Osteocyte (in vitro differentiated cells): ENCODE measurements around the gene HNRNPF. TPM values are rescaled to one million over a fixed set of nuclear protein-coding genes. Genes with fewer than 3 reads are reported as not detected.

Experiments used
- DNase-seq: peaks from one replicate; pipeline ENCODE4 v3.0.0; 2021; ENCODE audit warnings: mixed read lengths; ENCODE audit not compliant: unreplicated experiment; ENCODE audit errors: extremely low spot score
- H3K27ac Mint-ChIP-seq: one replicate; pipeline ENCODE4 v1.8.0; 2021; ENCODE audit warnings: mild to moderate bottlenecking, mixed read lengths; ENCODE audit not compliant: unreplicated experiment
- H3K27me3 Mint-ChIP-seq: one replicate; pipeline ENCODE4 v1.8.0; 2021; ENCODE audit warnings: mixed read lengths; ENCODE audit not compliant: unreplicated experiment
- H3K36me3 Mint-ChIP-seq: one replicate; pipeline ENCODE4 v1.8.0; 2021; ENCODE audit warnings: mixed read lengths; ENCODE audit not compliant: unreplicated experiment
- H3K4me1 Mint-ChIP-seq: one replicate; pipeline ENCODE4 v1.8.0; 2021; ENCODE audit warnings: mixed read lengths; ENCODE audit not compliant: unreplicated experiment
- H3K4me3 Mint-ChIP-seq: one replicate; pipeline ENCODE4 v1.8.0; 2021; ENCODE audit warnings: mild to moderate bottlenecking, moderate library complexity, mixed read lengths; ENCODE audit not compliant: unreplicated experiment
- H3K9me3 Mint-ChIP-seq: one replicate; pipeline ENCODE4 v1.8.0; 2021; ENCODE audit warnings: mixed read lengths; ENCODE audit not compliant: unreplicated experiment
- CTCF ChIP-seq: fragments of 200-600 bp; sonication (generic); IDR thresholded peaks from 2 replicates; pipeline ENCODE4 v1.5.0; 2021; ENCODE audit warnings: antibody characterized with exemption, mild to moderate bottlenecking, moderate library complexity
- total RNA-seq: library from RNA; stranded (reverse); gene quantifications from 2 replicates; pipeline ENCODE4 v1.2.1, GENCODE V29; 2021

The HNRNPF gene
- total RNA-seq, 1 donor from 2014 or later: 189 TPM

- no peak for TF ChIP-seq CTCF
- H3K9me3 Mint-ChIP-seq: no peaks in the 10 kb centered on the region
- peaks cover 62% of the 10 kb centered on the region for H3K36me3 Mint-ChIP-seq
- no peaks in the 10 kb centered on the region for H3K27me3 Mint-ChIP-seq
- no peak for DNase-seq
- H3K27ac Mint-ChIP-seq: no peak overlapping the region
- peaks cover 29% of the 10 kb centered on the region for H3K4me1 Mint-ChIP-seq
- H3K4me3 Mint-ChIP-seq: no peak overlapping the region
These were observed 17.5 kb downstream of the HNRNPF start for GRCh38 chr10:43391496-43391895.

GRCh38 chr10:43390759-43391158 is 18.2 kb downstream of the HNRNPF start:
- Mint-ChIP-seq H3K27ac (peak overlapping the region; percentile 3), H3K36me3 (peaks cover 68% of the 10 kb centered on the region), H3K9me3 (no peaks in the 10 kb centered on the region), H3K4me3 (no peak overlapping the region), H3K27me3 (no peaks in the 10 kb centered on the region), H3K4me1 (peaks cover 26% of the 10 kb centered on the region)
- TF ChIP-seq CTCF: peak; percentile 60
- no peak for DNase-seq

GRCh38 chr10:43390333-43390732 is 18.7 kb downstream of the HNRNPF start:
- Mint-ChIP-seq H3K4me3 (no peak overlapping the region), H3K27ac (peak overlapping the region; percentile 3), H3K36me3 (peaks cover 71% of the 10 kb centered on the region), H3K27me3 (no peaks in the 10 kb centered on the region), H3K9me3 (no peaks in the 10 kb centered on the region), H3K4me1 (peaks cover 22% of the 10 kb centered on the region)
- no peak for DNase-seq
- TF ChIP-seq CTCF: no peak

GRCh38 chr10:43389867-43390266 is 19.1 kb downstream of the HNRNPF start:
- H3K36me3 Mint-ChIP-seq: peaks cover 70% of the 10 kb centered on the region
- no peaks in the 10 kb centered on the region for H3K27me3 Mint-ChIP-seq
- H3K27ac Mint-ChIP-seq: no peak overlapping the region
- no peak overlapping the region for H3K4me3 Mint-ChIP-seq
- no peak for TF ChIP-seq CTCF
- DNase-seq: no peak
- H3K9me3 Mint-ChIP-seq: no peaks in the 10 kb centered on the region
- H3K4me1 Mint-ChIP-seq: peaks cover 17% of the 10 kb centered on the region

GRCh38 chr10:43387678-43388032 is 21.3 kb downstream of the HNRNPF start:
- Mint-ChIP-seq H3K4me1 (peaks cover 7% of the 10 kb centered on the region), H3K9me3 (no peaks in the 10 kb centered on the region), H3K27ac (peak overlapping the region; percentile 40), H3K27me3 (no peaks in the 10 kb centered on the region), H3K4me3 (no peak overlapping the region), H3K36me3 (peaks cover 58% of the 10 kb centered on the region)
- no peak for DNase-seq
- no peak for TF ChIP-seq CTCF
